Endothelial cell of umbilical vein (primary cell): Measurements from ENCODE around the gene TTLL5. TPM values are rescaled to one million over a fixed set of nuclear protein-coding genes. Genes with fewer than 3 reads are reported as not detected.

Source experiments
- BruUV-seq: library from RNA; stranded (reverse); fragments of 400-500 nt; replicated peaks from 2 replicates; lab custom pipeline; 2021; lab: Mats Ljungman, UMichigan
- CTCF ChIA-PET: fragments of 300-600, 350-600 bp; sonication (Branson Sonifier 250); formaldehyde crosslinking; loops from one replicate; lab custom pipeline; 2021; ENCODE audit warnings: antibody characterized with exemption, inconsistent platforms; lab: Charles Lee
- POLR2A ChIA-PET: fragments of 300-600, 350-600 bp; sonication (Branson Sonifier 250); formaldehyde crosslinking; loops from one replicate; lab custom pipeline; 2021; ENCODE audit warnings: antibody characterized with exemption, inconsistent platforms; lab: Charles Lee
- DNase-seq: peaks from one replicate; pipeline ENCODE4 v3.0.0-alpha.2; 2011; ENCODE audit warnings: low read depth, low spot score
- FAIRE-seq: peaks from 2 replicates; lab custom pipeline; 2011; peaks lifted over from hg19 to GRCh38; lab: Jason Lieb, UNC
- H2AFZ ChIP-seq: 2 replicates; pipeline ENCODE4 v1.6.0; 2012; ENCODE audit warnings: low read depth, low read length, control low read depth, inconsistent platforms
- H3K27ac ChIP-seq: 2 replicates; pipeline ENCODE4 v1.5.1; 2011; ENCODE audit warnings: low read depth, mild to moderate bottlenecking, control low read depth, low read length, moderate library complexity; ENCODE audit not compliant: insufficient read depth
- H3K27me3 ChIP-seq, 2 experiments: 2 replicates each; pipeline versions ENCODE4 v1.6.0 to v1.6.1; 2011; ENCODE audit warnings: low read length in 2 of 2, mixed read lengths in 1 of 2; ENCODE audit not compliant: control insufficient read depth in 2 of 2, insufficient read depth in 2 of 2
- H3K36me3 ChIP-seq, 2 experiments: 2 replicates in 1 of 2; 3 replicates in 1 of 2; pipeline ENCODE4 v1.5.1; 2011; ENCODE audit warnings: low read length in 2 of 2, mild to moderate bottlenecking in 1 of 2, moderate library complexity in 1 of 2; ENCODE audit not compliant: control insufficient read depth in 2 of 2, insufficient read depth in 2 of 2; ENCODE audit errors: extremely low read depth in 1 of 2
- H3K4me1 ChIP-seq: 3 replicates; pipeline ENCODE4 v1.5.1; 2011; ENCODE audit warnings: mild to moderate bottlenecking, low read length; ENCODE audit not compliant: control insufficient read depth, insufficient read depth; ENCODE audit errors: extremely low read depth
- H3K4me2 ChIP-seq: 2 replicates; pipeline ENCODE4 v1.6.1; 2011; ENCODE audit warnings: low read length, control low read depth, mixed read lengths; ENCODE audit not compliant: insufficient read depth
- H3K4me3 ChIP-seq, 3 experiments: fragments of 200-600 bp in 1 of 3; sonication (generic), shearing (Covaris generic) in 1 of 3; replicated peaks in 1 of 3; 2 replicates each; pipeline ENCODE4 v1.5.1; 2011 to 2016; ENCODE audit warnings: control low read depth in 3 of 3, low read length in 3 of 3, mild to moderate bottlenecking in 2 of 3, inconsistent platforms in 1 of 3, low read depth in 1 of 3, moderate library complexity in 1 of 3; ENCODE audit not compliant: insufficient read depth in 1 of 3
- H3K79me2 ChIP-seq: 2 replicates; pipeline ENCODE4 v1.6.0; 2012; ENCODE audit warnings: low read length, inconsistent platforms; ENCODE audit not compliant: control insufficient read depth, insufficient read depth
- H3K9ac ChIP-seq: replicated peaks from 2 replicates; pipeline ENCODE3; 2011; ENCODE audit warnings: low read length, control low read depth; ENCODE audit not compliant: insufficient read depth; ENCODE audit errors: extremely low read depth
- H3K9me1 ChIP-seq: replicated peaks from 3 replicates; pipeline ENCODE4 v1.6.0; 2011; ENCODE audit warnings: mild to moderate bottlenecking, low read length; ENCODE audit not compliant: control insufficient read depth, insufficient read depth; ENCODE audit errors: extremely low read depth
- H3K9me3 ChIP-seq: replicated peaks from 2 replicates; pipeline ENCODE4 v1.5.1; 2012; ENCODE audit warnings: low read length, inconsistent platforms; ENCODE audit not compliant: control insufficient read depth, insufficient read depth
- H4K20me1 ChIP-seq: replicated peaks from 2 replicates; pipeline ENCODE3; 2011; ENCODE audit warnings: mild to moderate bottlenecking, low read length; ENCODE audit not compliant: control insufficient read depth, insufficient read depth; ENCODE audit errors: extremely low read depth
- EZH2 ChIP-seq: IDR thresholded peaks from 2 replicates; pipeline ENCODE4 v1.6.1; 2012; ENCODE audit warnings: borderline replicate concordance, low read depth, mild to moderate bottlenecking, moderate library complexity, low read length, inconsistent platforms; ENCODE audit not compliant: severe bottlenecking
- FOS ChIP-seq: IDR thresholded peaks from 2 replicates; pipeline ENCODE4 v1.6.1; 2011; ENCODE audit warnings: mild to moderate bottlenecking, low read length, moderate library complexity, borderline replicate concordance; ENCODE audit not compliant: insufficient read depth
- GATA2 ChIP-seq: IDR thresholded peaks from 2 replicates; pipeline ENCODE4 v1.7.0; 2011; ENCODE audit warnings: low read depth, mild to moderate bottlenecking, moderate library complexity, mixed read lengths, low read length; ENCODE audit not compliant: insufficient read length, insufficient read depth
- JUN ChIP-seq: IDR thresholded peaks from 2 replicates; pipeline ENCODE4 v1.6.1; 2011; ENCODE audit warnings: borderline replicate concordance, low read depth; ENCODE audit not compliant: insufficient read length, insufficient read depth
- dilution Hi-C: fragments of 300-500 bp; cut with MboI; formaldehyde crosslinking; loops from one replicate; pipeline ENCODE4 v1.15.0; 2019; ENCODE audit warnings: low sequenced_read_pairs; ENCODE audit not compliant: extremely low pct_ligation_motif_present
- intact Hi-C: fragments of 100-400 bp; cut with micrococcal nuclease; formaldehyde crosslinking; loops from one replicate; pipeline ENCODE4 v1.10.0; 2022
- polyA plus RNA-seq, 4 experiments: library from polyadenylated mRNA; depleted of rRNA in 3 of 4; stranded (reverse) in 3 of 4; unstranded in 1 of 4; fragments of >200 nt; gene quantifications; 2 replicates each; pipeline versions ENCODE4 v1.2.1 to v1.2.3, GENCODE V29; 2011 to 2012; ENCODE audit warnings: missing spikeins in 1 of 4
- total RNA-seq: library from RNA; stranded (reverse); gene quantifications from 2 replicates; pipeline ENCODE4 v1.2.3, GENCODE V29; 2021
- TF ChIP-seq, protein P1 (sequence below), 2 donors: IDR thresholded peaks; 1 replicate in 1 of 2; 2 replicates in 1 of 2; pipeline ENCODE4 v1.5.1; 2011; ENCODE audit warnings: low read length in 2 of 2, mild to moderate bottlenecking in 2 of 2, moderate library complexity in 2 of 2, control low read depth in 1 of 2, inconsistent platforms in 1 of 2, low read depth in 1 of 2; ENCODE audit not compliant: insufficient read depth in 1 of 2; ENCODE audit errors: extremely low read depth in 1 of 2

TTLL5 gene
- total and polyA plus RNA-seq, 2 donors (not counting 3 experiments of a cell fraction or from before 2014, with no cell fraction given) = 33.2 to 93.6 TPM

- Histone ChIP-seq H3K4me1 (peaks cover 13% of the 10 kb centered on the region), H3K36me3 (no peaks in the 10 kb centered on the region), H2AFZ (no peak overlapping the region), H3K9me3 (no peaks in the 10 kb centered on the region), H3K27me3 (no peaks in the 10 kb centered on the region), H3K27ac (no peak overlapping the region), H3K4me3 (no peak overlapping the region), H3K9me1 (no peaks in the 10 kb centered on the region), H3K9ac (no peak overlapping the region), H3K4me2 (no peak overlapping the region), H3K79me2 (no peaks in the 10 kb centered on the region), H4K20me1 (no peaks in the 10 kb centered on the region)
- POLR2A ChIA-PET = no interaction called here
- CTCF ChIA-PET = interaction anchor here (1.3 to 12.4 kb wide), 12 partner anchors 8 to 273 kb away, joined by 3 to 617 read pairs (median 6); no protein-coding TSS in a partner anchor
- TF ChIP-seq FOS (no peak), EZH2 (no peak), JUN (no peak), GATA2 (no peak)
- TF ChIP-seq, protein P1, sequence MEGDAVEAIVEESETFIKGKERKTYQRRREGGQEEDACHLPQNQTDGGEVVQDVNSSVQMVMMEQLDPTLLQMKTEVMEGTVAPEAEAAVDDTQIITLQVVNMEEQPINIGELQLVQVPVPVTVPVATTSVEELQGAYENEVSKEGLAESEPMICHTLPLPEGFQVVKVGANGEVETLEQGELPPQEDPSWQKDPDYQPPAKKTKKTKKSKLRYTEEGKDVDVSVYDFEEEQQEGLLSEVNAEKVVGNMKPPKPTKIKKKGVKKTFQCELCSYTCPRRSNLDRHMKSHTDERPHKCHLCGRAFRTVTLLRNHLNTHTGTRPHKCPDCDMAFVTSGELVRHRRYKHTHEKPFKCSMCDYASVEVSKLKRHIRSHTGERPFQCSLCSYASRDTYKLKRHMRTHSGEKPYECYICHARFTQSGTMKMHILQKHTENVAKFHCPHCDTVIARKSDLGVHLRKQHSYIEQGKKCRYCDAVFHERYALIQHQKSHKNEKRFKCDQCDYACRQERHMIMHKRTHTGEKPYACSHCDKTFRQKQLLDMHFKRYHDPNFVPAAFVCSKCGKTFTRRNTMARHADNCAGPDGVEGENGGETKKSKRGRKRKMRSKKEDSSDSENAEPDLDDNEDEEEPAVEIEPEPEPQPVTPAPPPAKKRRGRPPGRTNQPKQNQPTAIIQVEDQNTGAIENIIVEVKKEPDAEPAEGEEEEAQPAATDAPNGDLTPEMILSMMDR (IDR thresholded peaks at IDR 0.05; ENCODE audit: extremely low read depth in 1 of 2, insufficient read depth in 1 of 2, low read depth in 1 of 2, low read length in 2 of 2) = no peak
- intact Hi-C loops (no loop called here), dilution Hi-C loops (loop anchor here (25.0 kb wide), 1 partner anchor 266 kb away; no protein-coding TSS in a partner anchor)
- no peak for DNase-seq
- no peak for FAIRE-seq
- no TSS peak for BruUV-seq
These were observed 317.2 kb downstream of the TTLL5 start for GRCh38 chr14:75978249-75978731.
